Lower leg skin (tissue), 4 donors: Measurements from ENCODE around the gene SYT6. TPM values are rescaled to one million over a fixed set of nuclear protein-coding genes. Genes with fewer than 3 reads are reported as not detected.

Source experiments
- DNase-seq, 2 donors: peaks; one replicate each; pipeline ENCODE4 v3.0.0-alpha.2; 2019; ENCODE audit warnings: low spot score in 2 of 2
- H3K4me3 ChIP-seq: fragments of 200-600 bp; sonication (generic); 2 replicates; pipeline ENCODE4 v1.5.1; 2017; ENCODE audit warnings: mild to moderate bottlenecking, low read depth; ENCODE audit not compliant: poor library complexity, severe bottlenecking
- POLR2A ChIP-seq, 2 donors: fragments of 450-650 bp; IDR thresholded peaks; one replicate each; pipeline ENCODE4 v1.6.1; 2016 to 2017; ENCODE audit warnings: antibody characterized with exemption in 2 of 2, mild to moderate bottlenecking in 1 of 2, moderate library complexity in 1 of 2
- WGBS, 2 donors: methylation state at CpG; one replicate each; pipeline ENCODE4 v1.1.5; 2018; 5-methylcytosine and 5-hydroxymethylcytosine counted together
- intact Hi-C: fragments of 100-400 bp; cut with DNase I; formaldehyde crosslinking; loops from one replicate; pipeline ENCODE4 v1.15.0; 2023; ENCODE audit warnings: low total_unique reads
- total RNA-seq, 4 donors: library from RNA; depleted of rRNA; stranded (reverse); fragments of >200 nt; gene quantifications; one replicate each; pipeline ENCODE4 v1.1.0, GENCODE V29; 2016
- TF ChIP-seq, protein P1 (sequence below), 3 donors: fragments of 450-650 bp; IDR thresholded peaks; one replicate each; pipeline ENCODE4 v1.5.1; 2016; ENCODE audit warnings: antibody characterized with exemption in 3 of 3, mild to moderate bottlenecking in 3 of 3, moderate library complexity in 2 of 3

Gene SYT6
- total RNA-seq, 4 donors from 2014 or later = 0.10 to 4.5 TPM; not detected in 2

DNA sequence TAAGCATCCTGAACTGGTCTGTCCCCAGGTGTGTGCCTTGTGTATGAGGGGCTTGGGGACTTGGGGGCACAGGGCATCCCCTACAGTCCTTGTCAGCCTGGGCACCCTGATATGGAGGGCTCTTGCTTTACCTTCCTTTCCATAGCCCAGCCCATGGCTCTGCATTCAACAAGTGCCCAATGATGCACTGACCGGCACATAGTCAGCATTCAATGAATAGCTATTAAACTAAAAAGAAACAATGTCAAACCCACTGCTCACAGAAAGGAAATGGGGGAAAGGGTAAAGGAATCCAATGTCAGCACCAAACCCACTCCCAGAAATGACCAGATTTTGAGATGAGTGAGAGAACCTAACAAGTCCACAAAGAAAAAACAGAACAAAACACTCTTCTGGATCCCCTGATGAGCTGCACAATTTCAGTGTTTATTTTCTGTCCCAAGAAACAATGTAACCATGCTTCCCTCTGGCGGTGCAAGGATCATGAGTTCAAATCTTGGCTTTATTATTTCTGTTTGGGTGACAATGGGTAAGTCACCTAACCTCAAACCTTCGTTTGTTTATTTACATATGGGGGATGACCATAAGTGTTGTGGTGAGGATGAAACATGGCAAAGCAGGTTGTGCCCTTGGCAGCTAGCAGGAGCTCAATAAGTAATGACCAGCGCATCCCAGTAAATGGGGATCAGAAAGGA, 22.0 kb downstream of the SYT6 start:
- 86 to 91% methylated on average over 4 of the region's 4 CpGs for WGBS, 2 donors
- no peak for TF ChIP-seq POLR2A (IDR thresholded peaks at IDR 0.05)
- TF ChIP-seq, protein P1, sequence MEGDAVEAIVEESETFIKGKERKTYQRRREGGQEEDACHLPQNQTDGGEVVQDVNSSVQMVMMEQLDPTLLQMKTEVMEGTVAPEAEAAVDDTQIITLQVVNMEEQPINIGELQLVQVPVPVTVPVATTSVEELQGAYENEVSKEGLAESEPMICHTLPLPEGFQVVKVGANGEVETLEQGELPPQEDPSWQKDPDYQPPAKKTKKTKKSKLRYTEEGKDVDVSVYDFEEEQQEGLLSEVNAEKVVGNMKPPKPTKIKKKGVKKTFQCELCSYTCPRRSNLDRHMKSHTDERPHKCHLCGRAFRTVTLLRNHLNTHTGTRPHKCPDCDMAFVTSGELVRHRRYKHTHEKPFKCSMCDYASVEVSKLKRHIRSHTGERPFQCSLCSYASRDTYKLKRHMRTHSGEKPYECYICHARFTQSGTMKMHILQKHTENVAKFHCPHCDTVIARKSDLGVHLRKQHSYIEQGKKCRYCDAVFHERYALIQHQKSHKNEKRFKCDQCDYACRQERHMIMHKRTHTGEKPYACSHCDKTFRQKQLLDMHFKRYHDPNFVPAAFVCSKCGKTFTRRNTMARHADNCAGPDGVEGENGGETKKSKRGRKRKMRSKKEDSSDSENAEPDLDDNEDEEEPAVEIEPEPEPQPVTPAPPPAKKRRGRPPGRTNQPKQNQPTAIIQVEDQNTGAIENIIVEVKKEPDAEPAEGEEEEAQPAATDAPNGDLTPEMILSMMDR (IDR thresholded peaks at IDR 0.05) = no peak
- no peak overlapping the region for H3K4me3 ChIP-seq
- DNase-seq = no peak
- intact Hi-C loops = no loop called here

DNA sequence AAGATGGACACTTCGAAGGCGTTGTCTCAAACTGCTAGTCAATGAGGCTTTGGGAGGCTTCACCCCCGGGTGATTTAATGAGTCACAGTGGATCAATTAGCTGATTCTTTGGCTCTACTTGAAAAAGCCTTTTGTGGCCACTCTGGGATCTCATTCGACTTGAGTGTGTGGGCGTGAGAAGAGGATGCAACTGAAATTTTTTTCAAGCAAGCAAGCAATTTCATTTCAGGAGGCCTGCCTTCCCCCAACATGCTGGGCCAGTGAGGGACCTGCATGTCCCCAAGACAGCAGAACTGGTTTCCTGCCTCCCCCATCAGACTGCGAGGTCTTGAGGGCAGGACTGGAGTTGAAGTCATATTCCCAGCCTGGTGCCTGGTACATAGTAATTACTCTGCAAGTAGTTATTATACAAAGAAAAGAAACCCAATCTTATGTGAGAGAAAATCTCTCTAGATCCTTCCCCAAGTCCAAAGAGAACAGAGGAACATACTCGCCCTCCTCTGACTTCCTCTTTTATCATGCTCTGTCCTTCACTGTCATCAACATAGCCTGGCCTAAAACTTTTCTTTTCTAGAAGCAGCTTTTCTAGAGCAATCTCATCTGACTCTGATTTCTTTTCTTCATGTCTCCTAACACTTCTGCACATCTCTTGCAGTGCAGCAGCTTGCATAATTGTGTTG, 22.7 kb downstream of the SYT6 start:
- TF ChIP-seq, protein P1 (IDR thresholded peaks at IDR 0.05) = no peak
- no peak for TF ChIP-seq POLR2A (IDR thresholded peaks at IDR 0.05)
- DNase-seq = no peak
- intact Hi-C loops = no loop called here
- H3K4me3 ChIP-seq = no peak overlapping the region
- WGBS, 2 donors = 64 to 66% methylated on average over 7 of the region's 7 CpGs

GRCh38 chr1:114130213-114130612, 23.5 kb downstream of the SYT6 start:
- no peak for DNase-seq
- WGBS, 2 donors = 84 to 89% methylated on average over 4 of the region's 4 CpGs
- TF ChIP-seq, protein P1 (IDR thresholded peaks at IDR 0.05) = no peak
- TF ChIP-seq POLR2A (IDR thresholded peaks at IDR 0.05) = no peak
- H3K4me3 ChIP-seq = no peak overlapping the region
- intact Hi-C loops = no loop called here

DNA sequence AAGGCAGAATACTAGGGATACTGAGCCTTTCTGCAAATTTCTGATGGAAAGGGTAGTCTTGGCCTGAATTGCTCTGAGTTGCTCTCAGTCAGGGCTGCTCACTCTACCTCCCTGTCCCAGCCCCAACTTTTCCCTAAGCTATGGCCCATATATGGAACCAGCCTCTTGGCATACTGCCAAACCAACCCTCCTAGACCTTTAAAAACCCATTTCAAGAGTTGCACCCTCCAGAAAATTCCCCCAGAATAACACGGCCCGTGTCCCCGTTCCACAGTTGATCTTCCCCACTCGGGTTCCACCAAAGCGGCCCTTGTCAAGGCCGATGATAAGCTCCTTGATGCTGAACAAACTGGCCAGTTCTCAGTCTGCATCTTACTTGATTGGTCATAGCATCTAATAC, 25.4 kb downstream of the SYT6 start:
- 94 to 96% methylated on average over 6 of the region's 6 CpGs for WGBS, 2 donors
- no peak overlapping the region for H3K4me3 ChIP-seq
- no peak for DNase-seq
- TF ChIP-seq POLR2A (IDR thresholded peaks at IDR 0.05) = no peak
- TF ChIP-seq, protein P1 (IDR thresholded peaks at IDR 0.05) = no peak
- intact Hi-C loops = no loop called here

DNA sequence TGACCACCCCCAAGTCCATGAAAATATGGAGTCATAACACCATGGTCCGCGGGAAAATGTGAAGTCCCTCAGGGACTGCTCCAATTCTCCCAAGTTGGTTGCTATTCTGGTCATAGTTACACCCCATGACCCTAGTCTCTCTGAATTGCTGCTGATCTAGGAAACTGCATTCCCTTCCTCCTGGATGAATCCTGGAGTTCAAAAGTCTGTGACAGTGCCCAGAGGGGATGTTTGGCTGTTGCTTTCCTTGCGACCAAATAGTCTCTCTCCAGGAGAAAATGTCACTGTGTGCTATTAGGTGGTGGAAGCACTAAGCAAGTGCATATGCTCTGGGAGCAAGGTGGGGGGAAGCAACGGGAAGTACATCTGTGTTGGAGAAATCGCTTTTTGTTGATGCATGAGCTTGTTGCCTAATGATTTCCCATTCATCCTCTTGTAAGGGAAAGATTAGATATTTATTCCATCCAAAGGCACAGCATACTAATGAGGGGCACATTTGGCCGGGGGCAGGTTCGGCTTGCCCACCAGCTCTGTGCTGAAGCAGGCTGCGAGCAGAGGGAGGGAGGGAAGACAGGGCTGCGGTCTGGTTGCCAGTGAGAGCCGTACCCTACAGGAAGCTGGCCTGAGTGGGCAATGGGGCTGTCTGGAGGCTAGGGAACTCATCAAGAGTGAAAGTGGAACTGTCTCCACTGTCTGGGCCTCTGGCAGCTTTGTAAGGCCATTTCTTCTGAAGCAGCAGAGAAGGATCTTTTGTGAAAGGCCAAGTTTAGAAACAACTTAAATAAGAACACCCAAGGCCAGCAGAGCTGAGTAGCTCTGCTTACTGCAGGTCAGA, 27.2 kb downstream of the SYT6 start:
- no peak overlapping the region for H3K4me3 ChIP-seq
- intact Hi-C loops = no loop called here
- no peak for DNase-seq
- TF ChIP-seq, protein P1 (IDR thresholded peaks at IDR 0.05) = no peak
- no peak for TF ChIP-seq POLR2A (IDR thresholded peaks at IDR 0.05)
- 68 to 72% methylated on average over 10 of the region's 10 CpGs for WGBS, 2 donors
